Neural cell (in vitro differentiated cells): Measurements from ENCODE around the gene TXLNA. TPM values are rescaled to one million over a fixed set of nuclear protein-coding genes. Genes with fewer than 3 reads are reported as not detected.

Experiments
- H2AFZ ChIP-seq: fragments of 200-600, 300-800 bp; sonication (generic), shearing (Covaris generic); 2 replicates; pipeline ENCODE4 v1.6.0; 2014; ENCODE audit warnings: low read depth, mild to moderate bottlenecking, antibody characterized with exemption, low read length, moderate library complexity
- H3F3A ChIP-seq: fragments of 200-600 bp; shearing (Covaris generic); 2 replicates; pipeline ENCODE4 v1.6.1; 2016; ENCODE audit warnings: mild to moderate bottlenecking, moderate library complexity, mixed read lengths, antibody characterized with exemption, low read length; ENCODE audit not compliant: insufficient read depth, poor library complexity, severe bottlenecking
- H3K27ac ChIP-seq: fragments of 200-600, 300-800 bp; sonication (generic), shearing (Covaris generic); 2 replicates; pipeline ENCODE4 v1.5.1; 2014; ENCODE audit warnings: mild to moderate bottlenecking, low read length, moderate library complexity
- H3K27me3 ChIP-seq: fragments of 300-800, 200-600 bp; sonication (generic), shearing (Covaris generic); 2 replicates; pipeline ENCODE4 v1.6.0; 2014; ENCODE audit warnings: mild to moderate bottlenecking, low read depth, low read length, moderate library complexity; ENCODE audit not compliant: insufficient read depth
- H3K36me3 ChIP-seq: fragments of 300-800, 200-600 bp; sonication (generic), shearing (Covaris generic); 2 replicates; pipeline ENCODE4 v1.5.1; 2014; ENCODE audit warnings: mild to moderate bottlenecking, antibody characterized with exemption, low read length, moderate library complexity; ENCODE audit not compliant: insufficient read depth
- H3K4me2 ChIP-seq: fragments of 300-800, 200-600 bp; sonication (generic), shearing (Covaris generic); 2 replicates; pipeline ENCODE4 v1.6.0; 2014; ENCODE audit warnings: mild to moderate bottlenecking, low read length
- H3K4me3 ChIP-seq: fragments of 300-800, 200-600 bp; sonication (generic), shearing (Covaris generic); 2 replicates; pipeline ENCODE4 v1.5.1; 2014; ENCODE audit warnings: mild to moderate bottlenecking, low read length, moderate library complexity
- H3K79me2 ChIP-seq: fragments of 200-600 bp; shearing (Covaris generic); replicated peaks from 2 replicates; pipeline ENCODE4 v1.6.0; 2014; ENCODE audit warnings: mild to moderate bottlenecking, low read length, moderate library complexity; ENCODE audit not compliant: insufficient read depth
- H3K9ac ChIP-seq: fragments of 300-800, 200-600 bp; sonication (generic), shearing (Covaris generic); 2 replicates; pipeline ENCODE4 v1.6.1; 2016; ENCODE audit warnings: mild to moderate bottlenecking, low read length, mixed read lengths
- H3K9me2 ChIP-seq: fragments of 200-600 bp; shearing (Covaris generic); 2 replicates; pipeline ENCODE4 v1.6.1; 2016; ENCODE audit warnings: mild to moderate bottlenecking, low read length, mixed read lengths; ENCODE audit not compliant: insufficient read depth
- H3K9me3 ChIP-seq: fragments of 200-600, 300-800 bp; sonication (generic), shearing (Covaris generic); 2 replicates; pipeline ENCODE4 v1.6.1; 2016; ENCODE audit warnings: mild to moderate bottlenecking, mixed run types, low read length, moderate library complexity, mixed read lengths
- H4K20me1 ChIP-seq: fragments of 200-600 bp; shearing (Covaris generic); 2 replicates; pipeline ENCODE4 v1.6.1; 2016; ENCODE audit warnings: mild to moderate bottlenecking, mixed run types; ENCODE audit not compliant: insufficient read depth
- CTCF ChIP-seq: fragments of 450-650 bp; IDR thresholded peaks from 2 replicates; pipeline ENCODE4 v1.5.1; 2014; ENCODE audit warnings: antibody characterized with exemption, mild to moderate bottlenecking, moderate library complexity; ENCODE audit not compliant: poor library complexity, severe bottlenecking
- EP300 ChIP-seq: fragments of 450-650 bp; conservative IDR thresholded peaks from 2 replicates; pipeline ENCODE4 v1.6.1; 2014; ENCODE audit warnings: antibody characterized with exemption, mild to moderate bottlenecking, moderate library complexity; ENCODE audit not compliant: poor library complexity, severe bottlenecking
- EZH2 ChIP-seq: fragments of 200-600, 300-800 bp; shearing (Covaris generic), sonication (generic); IDR thresholded peaks from 2 replicates; pipeline ENCODE4 v1.6.1; 2014; ENCODE audit warnings: antibody characterized with exemption, low read length, borderline replicate concordance, mild to moderate bottlenecking; ENCODE audit not compliant: insufficient read depth, poor library complexity, severe bottlenecking
- MXI1 ChIP-seq: fragments of 450-650 bp; conservative IDR thresholded peaks from 2 replicates; pipeline ENCODE4 v1.6.1; 2014; ENCODE audit warnings: antibody characterized with exemption, mild to moderate bottlenecking; ENCODE audit not compliant: poor library complexity, severe bottlenecking
- POLR2AphosphoS5 ChIP-seq: IDR thresholded peaks from 2 replicates; pipeline ENCODE4 v1.6.1; 2012
- RAD21 ChIP-seq: fragments of 450-650 bp; conservative IDR thresholded peaks from 2 replicates; pipeline ENCODE4 v1.6.1; 2014; ENCODE audit warnings: antibody characterized with exemption, mild to moderate bottlenecking, moderate library complexity
- REST ChIP-seq: IDR thresholded peaks from 2 replicates; pipeline ENCODE4 v1.6.1; 2012; ENCODE audit warnings: borderline replicate concordance
- SMC3 ChIP-seq: fragments of 450-650 bp; conservative IDR thresholded peaks from 2 replicates; pipeline ENCODE4 v1.6.1; 2014; ENCODE audit warnings: antibody characterized with exemption, mild to moderate bottlenecking, moderate library complexity; ENCODE audit not compliant: poor library complexity
- TAF1 ChIP-seq: IDR thresholded peaks from 2 replicates; pipeline ENCODE4 v1.6.1; 2012; ENCODE audit warnings: low read depth
- polyA plus RNA-seq: library from polyadenylated mRNA; depleted of rRNA; stranded (reverse); fragments of >200 nt; gene quantifications from 2 replicates; pipeline ENCODE4 v1.2.3, GENCODE V29; 2014

TXLNA gene
- polyA plus RNA-seq, 1 donor from 2014 or later: 34.5 TPM

DNA sequence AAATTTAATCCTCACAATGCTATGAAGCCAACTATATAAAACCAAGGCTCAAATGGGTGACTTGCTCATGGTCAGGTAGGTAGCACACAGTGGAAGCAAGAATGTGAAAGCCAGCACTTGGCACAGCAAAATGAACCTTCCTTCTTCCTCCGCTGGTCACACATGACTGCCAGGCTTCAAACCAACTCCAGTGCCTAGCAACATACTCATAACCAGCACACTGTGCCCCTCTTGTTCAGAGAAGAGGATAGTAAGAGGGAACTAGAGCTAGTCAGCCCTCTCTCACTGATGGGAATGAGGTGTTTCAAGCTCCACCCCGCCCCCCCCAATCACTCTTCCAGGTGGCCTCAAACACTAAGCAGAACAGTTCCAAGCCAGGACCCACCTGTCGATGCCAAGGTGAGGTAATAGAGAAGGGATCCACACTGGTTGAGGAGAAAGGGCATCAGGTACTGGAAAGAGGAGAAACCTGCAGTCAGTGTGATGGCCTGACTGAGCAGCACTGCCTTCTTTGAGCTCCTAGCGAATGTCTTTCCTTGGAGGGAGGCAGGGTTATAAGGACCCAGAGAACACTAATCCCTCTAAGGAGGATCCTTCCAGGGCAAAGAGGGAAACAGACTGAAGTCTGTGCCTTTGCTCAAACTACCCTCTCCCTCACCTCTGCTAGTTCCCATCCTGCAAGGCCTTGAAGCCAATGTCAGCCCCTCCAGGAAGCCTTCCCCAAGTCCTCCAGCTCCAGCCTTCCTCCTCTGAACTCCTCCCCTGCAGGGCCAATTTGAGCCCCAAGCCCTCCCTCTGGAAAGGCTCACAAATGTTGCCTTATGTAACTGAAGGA, 41.5 kb downstream of the TXLNA start:
- TF ChIP-seq TAF1 (no peak), REST (no peak), EZH2 (no peak), EP300 (no peak), RAD21 (no peak), MXI1 (no peak), SMC3 (no peak), CTCF (no peak), POLR2AphosphoS5 (no peak)

GRCh38 chr1:32221581-32221979, 42.1 kb downstream of the TXLNA start:
- Histone ChIP-seq H3K79me2 (peaks cover 22% of the 10 kb centered on the region), H4K20me1 (no peaks in the 10 kb centered on the region), H3K36me3 (peaks cover 4% of the 10 kb centered on the region), H3K4me3 (peak overlapping the region; percentile 80), H3K27ac (peak overlapping the region; percentile 89), H3K27me3 (no peaks in the 10 kb centered on the region), H3K4me2 (peak overlapping the region; percentile 93), H3F3A (no peaks in the 10 kb centered on the region), H3K9me3 (no peaks in the 10 kb centered on the region), H2AFZ (peak overlapping the region; percentile 75), H3K9me2 (no peaks in the 10 kb centered on the region), H3K9ac (peak overlapping the region; percentile 89)
- TF ChIP-seq RAD21 (no peak), REST (peak; percentile 0)

More for the DNA sequence above, 41.5 kb downstream of the TXLNA start:
- no peaks in the 10 kb centered on the region for H3K27me3 ChIP-seq
- H3K36me3 ChIP-seq: peaks cover 5% of the 10 kb centered on the region
- H3K4me2 ChIP-seq: peak overlapping the region; percentile 93
- H3K9me3 ChIP-seq: no peaks in the 10 kb centered on the region
- no peaks in the 10 kb centered on the region for H4K20me1 ChIP-seq
- peak overlapping the region; percentile 89 for H3K9ac ChIP-seq
- no peaks in the 10 kb centered on the region for H3F3A ChIP-seq
- H3K27ac ChIP-seq: peak overlapping the region; percentile 89
- no peaks in the 10 kb centered on the region for H3K9me2 ChIP-seq
- peak overlapping the region; percentile 80 for H3K4me3 ChIP-seq
- no peak overlapping the region for H2AFZ ChIP-seq
- peaks cover 22% of the 10 kb centered on the region for H3K79me2 ChIP-seq
